Measurements from ENCODE around the gene GLRX.

Gene GLRX

DNA sequence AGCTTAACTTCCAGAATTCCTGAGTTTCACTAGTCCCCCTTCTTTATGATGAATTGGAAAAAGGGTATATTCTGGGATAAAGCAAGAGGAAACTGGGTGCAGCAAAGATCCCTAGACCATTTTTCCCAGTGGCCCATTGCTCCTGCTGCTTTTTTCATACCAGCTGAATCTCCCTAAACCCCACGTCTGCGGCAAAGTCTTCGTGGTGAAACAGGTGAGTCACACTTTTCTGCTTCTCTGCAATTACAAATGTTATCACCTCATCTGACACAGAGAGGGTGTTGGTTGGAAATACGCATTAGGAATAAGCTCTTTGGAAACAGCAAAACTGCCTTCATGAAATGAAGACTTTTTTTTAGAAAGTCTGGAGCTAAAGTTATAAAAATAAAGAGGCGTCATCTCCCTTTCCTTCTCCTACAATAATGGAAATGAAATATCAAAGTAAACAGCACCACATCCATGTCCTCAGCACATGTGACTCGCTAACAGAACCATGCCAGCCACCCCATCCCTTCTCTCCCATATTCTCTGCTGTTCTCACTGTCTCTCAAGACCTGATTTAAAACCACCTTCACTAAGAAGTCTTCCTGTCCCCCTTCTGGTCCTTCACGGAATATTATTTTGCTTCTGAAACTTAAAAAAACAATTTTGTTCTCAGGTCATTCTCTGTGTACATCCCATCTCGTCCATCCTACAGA, 39.5 kb upstream of the GLRX start:
- no peak for DNase-seq
- Histone ChIP-seq H3K27ac (peak overlapping the region; percentile 89 to 97), H3K27me3 (no peaks in the 10 kb centered on the region), H3K4me3 (no peak overlapping the region), H3K9me3 (no peaks in the 10 kb centered on the region), H3K4me1 (peaks cover 0 to 87% (median 51%) of the 10 kb centered on the region in 4 donors), H3K36me3 (no peaks in the 10 kb centered on the region)
- TF ChIP-seq, protein P1, sequence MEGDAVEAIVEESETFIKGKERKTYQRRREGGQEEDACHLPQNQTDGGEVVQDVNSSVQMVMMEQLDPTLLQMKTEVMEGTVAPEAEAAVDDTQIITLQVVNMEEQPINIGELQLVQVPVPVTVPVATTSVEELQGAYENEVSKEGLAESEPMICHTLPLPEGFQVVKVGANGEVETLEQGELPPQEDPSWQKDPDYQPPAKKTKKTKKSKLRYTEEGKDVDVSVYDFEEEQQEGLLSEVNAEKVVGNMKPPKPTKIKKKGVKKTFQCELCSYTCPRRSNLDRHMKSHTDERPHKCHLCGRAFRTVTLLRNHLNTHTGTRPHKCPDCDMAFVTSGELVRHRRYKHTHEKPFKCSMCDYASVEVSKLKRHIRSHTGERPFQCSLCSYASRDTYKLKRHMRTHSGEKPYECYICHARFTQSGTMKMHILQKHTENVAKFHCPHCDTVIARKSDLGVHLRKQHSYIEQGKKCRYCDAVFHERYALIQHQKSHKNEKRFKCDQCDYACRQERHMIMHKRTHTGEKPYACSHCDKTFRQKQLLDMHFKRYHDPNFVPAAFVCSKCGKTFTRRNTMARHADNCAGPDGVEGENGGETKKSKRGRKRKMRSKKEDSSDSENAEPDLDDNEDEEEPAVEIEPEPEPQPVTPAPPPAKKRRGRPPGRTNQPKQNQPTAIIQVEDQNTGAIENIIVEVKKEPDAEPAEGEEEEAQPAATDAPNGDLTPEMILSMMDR (IDR thresholded peaks at IDR 0.05) = no peak
- intact Hi-C loops (cut with DNase I; ENCODE audit: low total_unique reads) = no loop called here

DNA sequence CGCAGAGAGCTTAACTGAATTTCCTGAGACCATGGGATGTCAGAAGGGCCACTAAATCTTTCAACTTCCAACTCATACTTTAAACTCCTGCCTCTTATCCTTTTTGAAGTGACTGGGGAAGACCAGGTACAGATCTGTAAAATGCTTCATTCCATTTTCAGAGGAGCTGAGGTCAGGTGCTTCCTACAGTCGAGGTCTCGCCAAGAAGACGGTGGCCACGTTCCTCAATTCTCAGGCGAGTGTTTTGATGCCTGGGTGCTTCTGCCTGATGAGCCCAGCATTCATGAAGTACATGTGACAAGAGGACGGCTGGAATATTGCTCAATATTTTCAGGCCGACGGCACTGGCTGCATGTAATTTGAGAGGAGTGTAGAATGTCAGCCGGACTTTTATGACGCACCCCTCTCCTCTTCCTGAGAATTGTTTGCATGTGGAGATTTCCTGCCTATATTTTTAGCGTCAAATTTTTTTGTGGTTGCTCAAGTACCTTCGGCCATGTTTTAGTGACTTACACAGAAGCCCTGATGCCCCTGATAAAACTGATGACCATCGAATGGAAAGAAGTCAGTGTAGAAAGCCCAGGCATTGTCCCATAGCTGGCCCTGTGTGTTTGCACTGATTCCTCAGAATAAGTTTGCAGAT, 38.8 kb upstream of the GLRX start:
- Histone ChIP-seq H3K9me3 (no peaks in the 10 kb centered on the region), H3K4me3 (no peak overlapping the region), H3K27ac (peak overlapping the region; percentile 89 to 97), H3K27me3 (no peaks in the 10 kb centered on the region), H3K36me3 (no peaks in the 10 kb centered on the region), H3K4me1 (peaks cover 0 to 89% (median 58%) of the 10 kb centered on the region in 4 donors)
- DNase-seq = peak; percentile 92 to 93
- intact Hi-C loops (cut with DNase I; ENCODE audit: low total_unique reads) = no loop called here
- TF ChIP-seq, protein P1 (IDR thresholded peaks at IDR 0.05) = no peak

DNA sequence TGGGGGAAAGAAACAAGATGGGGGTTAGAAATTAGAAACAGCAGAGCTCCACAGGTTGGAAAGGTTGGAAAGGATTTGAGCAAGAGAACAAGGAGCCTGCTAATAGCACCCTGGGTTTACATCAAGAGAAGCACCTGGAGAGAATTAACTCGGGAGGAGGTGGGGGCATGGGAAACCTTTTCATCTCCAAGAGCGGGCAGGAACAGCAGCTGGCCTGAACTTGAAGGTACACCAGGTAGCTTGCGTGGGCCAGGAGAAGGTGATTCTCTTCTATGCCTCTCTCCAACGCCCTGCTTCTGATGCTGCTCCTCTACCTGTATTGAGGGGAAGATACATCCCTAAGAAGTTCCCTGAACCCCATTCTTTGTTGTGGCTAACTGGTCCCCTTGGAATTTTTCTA, 37.1 kb upstream of the GLRX start:
- TF ChIP-seq, protein P1 (IDR thresholded peaks at IDR 0.05) = no peak
- H3K4me3 ChIP-seq = no peak overlapping the region
- H3K27me3 ChIP-seq = no peaks in the 10 kb centered on the region
- peaks cover 0 to 87% (median 57%) of the 10 kb centered on the region in 4 donors for H3K4me1 ChIP-seq
- DNase-seq = no peak
- intact Hi-C loops (cut with DNase I; ENCODE audit: low total_unique reads) = loop anchor here (2.0 to 10.0 kb wide), 4 partner anchors 99 to 803 kb away; partner anchors contain the start of gene CAST
- H3K27ac ChIP-seq = peak overlapping the region; percentile 89 to 97
- H3K9me3 ChIP-seq = no peaks in the 10 kb centered on the region
- no peaks in the 10 kb centered on the region for H3K36me3 ChIP-seq

DNA sequence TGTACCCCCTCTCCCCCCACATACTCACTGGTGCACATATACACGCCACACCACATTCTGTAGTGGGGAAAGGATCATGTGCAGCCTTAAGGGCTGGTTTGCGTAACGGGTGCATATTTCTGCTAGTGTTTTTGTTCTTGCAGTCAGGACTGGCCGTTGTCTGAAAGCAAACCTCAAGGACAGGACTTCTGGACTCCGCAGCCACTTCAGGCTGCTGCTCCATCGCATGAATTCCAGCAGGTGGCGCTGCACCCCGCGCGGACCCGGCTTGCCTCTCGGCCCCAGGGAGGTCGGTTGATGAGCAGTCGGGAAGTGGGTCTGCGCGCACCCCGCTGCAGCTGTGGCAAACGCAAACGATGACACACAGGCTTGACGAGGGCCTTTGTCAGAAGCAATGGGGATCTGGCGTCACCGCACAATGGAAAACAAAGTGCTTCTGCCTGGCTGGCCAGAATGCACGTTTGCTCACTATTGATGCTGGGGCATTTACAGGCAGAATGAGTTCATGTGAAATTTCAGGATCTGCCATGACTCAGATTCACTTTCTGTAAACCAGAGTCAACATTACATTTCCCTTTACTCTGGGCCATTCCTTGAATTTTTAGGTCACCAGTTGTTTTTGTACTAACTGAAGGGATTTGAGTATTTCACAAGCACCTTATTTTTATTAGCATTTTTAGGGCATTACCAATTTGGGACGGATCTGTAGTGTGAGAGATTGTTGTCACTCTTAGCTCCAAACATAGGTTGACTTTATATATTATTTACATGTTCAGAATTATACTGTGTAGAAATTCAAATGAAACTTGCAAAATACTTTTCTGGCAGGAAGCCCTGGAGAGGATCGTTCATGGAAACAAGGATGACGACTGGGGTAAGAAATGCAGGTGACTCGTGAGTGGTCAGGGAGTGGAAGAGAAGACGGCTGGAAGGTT, 36.4 kb upstream of the GLRX start:
- no peaks in the 10 kb centered on the region for H3K27me3 ChIP-seq
- no peaks in the 10 kb centered on the region for H3K9me3 ChIP-seq
- H3K4me3 ChIP-seq = peak overlapping the region; percentile 15 to 25
- peak overlapping the region; percentile 89 to 97 for H3K27ac ChIP-seq
- H3K36me3 ChIP-seq = no peaks in the 10 kb centered on the region
- TF ChIP-seq, protein P1 (IDR thresholded peaks at IDR 0.05) = peak; percentile 99 to 100
- peak; percentile 93 to 99 for DNase-seq
- H3K4me1 ChIP-seq = peaks cover 0 to 80% (median 55%) of the 10 kb centered on the region in 4 donors
- intact Hi-C loops (cut with DNase I; ENCODE audit: low total_unique reads) = loop anchor here (2.0 to 10.0 kb wide), 4 partner anchors 100 to 804 kb away; partner anchors contain the start of gene CAST

DNA sequence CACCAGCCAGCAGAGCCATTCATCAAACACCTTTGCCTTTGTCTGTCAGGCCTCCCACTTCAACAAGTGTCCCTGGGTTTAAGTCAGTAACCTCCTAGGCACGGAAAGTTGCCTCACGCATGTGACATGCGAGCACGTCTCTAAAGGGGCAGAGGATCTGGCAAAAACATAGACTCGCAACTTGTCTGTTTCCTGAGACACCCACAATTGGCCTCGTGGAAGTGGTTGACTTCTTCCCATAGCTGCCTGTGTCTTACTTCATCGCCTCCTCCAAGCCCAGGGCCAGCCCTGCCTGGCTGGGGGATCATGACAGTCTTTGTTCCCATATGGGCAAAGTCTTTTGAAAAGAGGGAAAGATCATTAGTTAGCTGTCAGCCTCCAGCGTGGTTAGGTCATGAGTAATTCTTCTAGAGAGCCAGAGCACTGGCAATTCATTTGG, 35.5 kb upstream of the GLRX start:
- H3K4me3 ChIP-seq = peak overlapping the region in 1 of 2 donors; percentile 25
- intact Hi-C loops (cut with DNase I; ENCODE audit: low total_unique reads) = loop anchor here (2.0 to 10.0 kb wide), 4 partner anchors 101 to 805 kb away; partner anchors contain the start of gene CAST
- peak; percentile 83 to 87 for DNase-seq
- no peaks in the 10 kb centered on the region for H3K9me3 ChIP-seq
- H3K36me3 ChIP-seq = no peaks in the 10 kb centered on the region
- TF ChIP-seq, protein P1 (IDR thresholded peaks at IDR 0.05) = no peak
- no peaks in the 10 kb centered on the region for H3K27me3 ChIP-seq
- peaks cover 0 to 72% (median 53%) of the 10 kb centered on the region in 4 donors for H3K4me1 ChIP-seq
- peak overlapping the region; percentile 89 to 97 for H3K27ac ChIP-seq

All from tibial artery (tissue), 4 donors.